IMR-90 (cell line): ENCODE results near the gene POU2AF2. TPM values are rescaled to one million over a fixed set of nuclear protein-coding genes. Genes with fewer than 3 reads are reported as not detected.
A peak's percentile ranks its signal among the peaks of the same experiment; 100 is the strongest.

ENCODE experiments used
- ATAC-seq: fragments of 200-7000 bp; cut with Tn5 transposase; 2 replicates; pipeline ENCODE4 v1.9.1; 2020; ENCODE audit warnings: low read depth, mild to moderate bottlenecking, moderate library complexity
- BruUV-seq: library from RNA; stranded (reverse); fragments of 400-500 nt; replicated peaks from 2 replicates; lab custom pipeline; 2021; lab: Mats Ljungman, UMichigan
- CTCF ChIA-PET: fragments of 300-600 bp; formaldehyde crosslinking; extraction: SDS; loops from one replicate; lab custom pipeline; 2021; ENCODE audit warnings: antibody characterized with exemption; lab: Yijun Ruan, JAX
- POLR2A ChIA-PET: fragments of 300-600 bp; sonication (Branson Sonifier 250); formaldehyde crosslinking; loops from one replicate; lab custom pipeline; 2022; ENCODE audit warnings: antibody characterized with exemption; ENCODE audit not compliant: unreplicated experiment; lab: Charles Lee
- DNase-seq: peaks from one replicate; pipeline ENCODE4 v3.0.0; 2013
- H2AFZ ChIP-seq: replicated peaks from 2 replicates; pipeline ENCODE3; 2013; ENCODE audit warnings: low read length, mild to moderate bottlenecking; ENCODE audit not compliant: poor library complexity
- H2AK5ac ChIP-seq: 2 replicates; pipeline ENCODE4 v1.6.1; 2013; ENCODE audit warnings: low read depth, low read length, inconsistent platforms
- H2AK9ac ChIP-seq: replicated peaks from 2 replicates; pipeline ENCODE3; 2013; ENCODE audit warnings: mild to moderate bottlenecking, low read depth, low read length, moderate library complexity; ENCODE audit not compliant: poor library complexity
- H2BK120ac ChIP-seq: 2 replicates; pipeline ENCODE4 v1.6.1; 2013; ENCODE audit warnings: low read depth, low read length, inconsistent platforms
- H2BK15ac ChIP-seq: 3 replicates; pipeline ENCODE4 v1.6.1; 2013; ENCODE audit warnings: low read depth, low read length, inconsistent platforms
- H2BK20ac ChIP-seq: 2 replicates; pipeline ENCODE4 v1.6.1; 2013; ENCODE audit warnings: low read depth, mild to moderate bottlenecking, inconsistent platforms, low read length, moderate library complexity
- H2BK5ac ChIP-seq: 2 replicates; pipeline ENCODE4 v1.6.1; 2013; ENCODE audit warnings: mild to moderate bottlenecking, low read depth, low read length, inconsistent platforms; ENCODE audit not compliant: poor library complexity, severe bottlenecking
- H3K14ac ChIP-seq: replicated peaks from 2 replicates; pipeline ENCODE4 v1.6.1; 2013; ENCODE audit warnings: low read depth, low read length, inconsistent platforms
- H3K18ac ChIP-seq: 2 replicates; pipeline ENCODE4 v1.6.1; 2013; ENCODE audit warnings: low read depth, low read length, control low read depth
- H3K23ac ChIP-seq: 2 replicates; pipeline ENCODE4 v1.6.1; 2013; ENCODE audit warnings: low read depth, low read length, inconsistent platforms
- H3K27ac ChIP-seq: 2 replicates; pipeline ENCODE4 v1.5.1; 2013; ENCODE audit warnings: mild to moderate bottlenecking, control low read depth, low read length; ENCODE audit not compliant: insufficient read depth
- H3K27me3 ChIP-seq: 2 replicates; pipeline ENCODE4 v1.6.1; 2013; ENCODE audit warnings: low read length; ENCODE audit not compliant: control insufficient read depth, insufficient read depth
- H3K36me3 ChIP-seq: 2 replicates; pipeline ENCODE4 v1.6.1; 2013; ENCODE audit warnings: low read length, mixed read lengths; ENCODE audit not compliant: control insufficient read depth, insufficient read depth
- H3K4ac ChIP-seq: 2 replicates; pipeline ENCODE4 v1.6.1; 2013; ENCODE audit warnings: low read depth, low read length, inconsistent platforms
- H3K4me1 ChIP-seq: 2 replicates; pipeline ENCODE4 v1.6.1; 2013; ENCODE audit warnings: low read length, mixed read lengths; ENCODE audit not compliant: control insufficient read depth, insufficient read depth
- H3K4me2 ChIP-seq: 2 replicates; pipeline ENCODE4 v1.6.1; 2013; ENCODE audit warnings: low read depth, mild to moderate bottlenecking, control low read depth, low read length, moderate library complexity
- H3K4me3 ChIP-seq: 2 replicates; pipeline ENCODE4 v1.5.1; 2013; ENCODE audit warnings: low read depth, mild to moderate bottlenecking, control low read depth, low read length, moderate library complexity; ENCODE audit not compliant: insufficient read depth
- H3K56ac ChIP-seq: 2 replicates; pipeline ENCODE4 v1.6.1; 2013; ENCODE audit warnings: low read length, inconsistent platforms; ENCODE audit not compliant: insufficient read depth; ENCODE audit errors: extremely low read depth
- H3K79me1 ChIP-seq, 2 experiments: 2 replicates each; pipeline ENCODE4 v1.6.1; 2013; ENCODE audit warnings: low read length in 2 of 2, inconsistent platforms in 1 of 2, low read depth in 1 of 2
- H3K9ac ChIP-seq: 2 replicates; pipeline ENCODE4 v1.6.1; 2013; ENCODE audit warnings: low read depth, low read length, control low read depth
- H3K9me1 ChIP-seq: 2 replicates; pipeline ENCODE4 v1.6.1; 2013; ENCODE audit warnings: low read length, inconsistent platforms; ENCODE audit not compliant: insufficient read depth
- H3K9me3 ChIP-seq: 2 replicates; pipeline ENCODE4 v1.6.1; 2013; ENCODE audit warnings: low read length; ENCODE audit not compliant: control insufficient read depth, insufficient read depth
- H4K20me1 ChIP-seq: 2 replicates; pipeline ENCODE4 v1.6.1; 2013; ENCODE audit warnings: low read length, inconsistent platforms; ENCODE audit not compliant: insufficient read depth
- H4K5ac ChIP-seq: 2 replicates; pipeline ENCODE4 v1.6.1; 2013; ENCODE audit warnings: mild to moderate bottlenecking, low read depth, low read length, control low read depth
- H4K8ac ChIP-seq, 2 experiments: 2 replicates each; pipeline ENCODE4 v1.6.1; 2013; ENCODE audit warnings: low read depth in 2 of 2, low read length in 2 of 2, control low read depth in 1 of 2, inconsistent platforms in 1 of 2
- H4K91ac ChIP-seq: 2 replicates; pipeline ENCODE4 v1.6.1; 2013; ENCODE audit warnings: low read depth, low read length, inconsistent platforms; ENCODE audit not compliant: insufficient read depth
- CEBPB ChIP-seq: IDR thresholded peaks from 2 replicates; pipeline ENCODE4 v1.6.1; 2012; ENCODE audit warnings: low read depth, low read length, improper control_type of control experiment
- FOS ChIP-seq: fragments of 150-350 bp; IDR thresholded peaks from 2 replicates; pipeline ENCODE4 v1.6.1; 2016; ENCODE audit warnings: low read depth, low read length
- MXI1 ChIP-seq: IDR thresholded peaks from 2 replicates; pipeline ENCODE4 v1.6.1; 2012; ENCODE audit warnings: low read depth, mild to moderate bottlenecking, low read length, moderate library complexity, borderline replicate concordance
- NFE2L2 ChIP-seq: fragments of 150-350 bp; IDR thresholded peaks from 2 replicates; pipeline ENCODE4 v1.6.1; 2016; ENCODE audit warnings: low read depth, mild to moderate bottlenecking, low read length
- POLR2A ChIP-seq: IDR thresholded peaks from 2 replicates; pipeline ENCODE4 v1.6.1; 2012; ENCODE audit warnings: mild to moderate bottlenecking, low read depth, low read length
- RAD21 ChIP-seq: IDR thresholded peaks from 2 replicates; pipeline ENCODE4 v1.6.1; 2012; ENCODE audit warnings: low read length, improper control_type of control experiment
- RCOR1 ChIP-seq: IDR thresholded peaks from 2 replicates; pipeline ENCODE4 v1.6.1; 2012; ENCODE audit warnings: mild to moderate bottlenecking, low read length, improper control_type of control experiment; ENCODE audit not compliant: insufficient replicate concordance
- SMC3 ChIP-seq: fragments of 150-350 bp; IDR thresholded peaks from 2 replicates; pipeline ENCODE4 v1.6.1; 2016; ENCODE audit warnings: low read depth, mild to moderate bottlenecking, antibody characterized with exemption, low read length, moderate library complexity
- WGBS, 2 experiments: methylation state at CpG; one replicate each; pipeline versions ENCODE4 v1.1.5 to v1.1.7; 2013; ENCODE audit warnings: missing lambda C conversion rate in 2 of 2; ENCODE audit not compliant: insufficient read length in 1 of 2; ENCODE audit errors: extremely low coverage in 2 of 2; 5-methylcytosine and 5-hydroxymethylcytosine counted together
- dilution Hi-C: fragments of 300-500 bp; cut with HindIII; formaldehyde crosslinking; loops from one replicate; pipeline ENCODE4 v1.14.3; 2018; ENCODE audit warnings: low sequenced_read_pairs; ENCODE audit not compliant: unreplicated experiment
- in situ Hi-C: fragments of 300-500 bp; cut with MboI; formaldehyde crosslinking; loops from 3 replicates; pipeline ENCODE4 v1.14.3; 2019; ENCODE audit warnings: low sequenced_read_pairs, inconsistent platforms, mixed read lengths
- intact Hi-C: fragments of 100-400 bp; cut with micrococcal nuclease; formaldehyde crosslinking; loops from 2 replicates; pipeline ENCODE4 v1.10.0; 2022
- polyA plus RNA-seq, 3 experiments: library from polyadenylated mRNA; depleted of rRNA; stranded (reverse); fragments of >200 nt; gene quantifications; 2 replicates each; pipeline ENCODE4 v1.2.3, GENCODE V29; 2012; ENCODE audit warnings: low replicate concordance in 1 of 3
- total RNA-seq: library from RNA; depleted of rRNA; stranded (reverse); fragments of >200 nt; gene quantifications from 2 replicates; pipeline ENCODE4 v1.2.3, GENCODE V29; 2012
- TF ChIP-seq, protein P1 (sequence below): fragments of 150-350 bp; IDR thresholded peaks from 2 replicates; pipeline ENCODE4 v1.6.1; 2017; ENCODE audit warnings: mild to moderate bottlenecking, antibody characterized with exemption, low read length, low read depth
- TF ChIP-seq, protein P2 (sequence below): conservative IDR thresholded peaks from 2 replicates; pipeline ENCODE4 v1.5.1; 2012; ENCODE audit warnings: mild to moderate bottlenecking, low read depth, low read length, improper control_type of control experiment

POU2AF2 gene
- total and polyA plus RNA-seq, 2 of the 4 experiments (the other 2 are of a cell fraction), result not detected

DNA sequence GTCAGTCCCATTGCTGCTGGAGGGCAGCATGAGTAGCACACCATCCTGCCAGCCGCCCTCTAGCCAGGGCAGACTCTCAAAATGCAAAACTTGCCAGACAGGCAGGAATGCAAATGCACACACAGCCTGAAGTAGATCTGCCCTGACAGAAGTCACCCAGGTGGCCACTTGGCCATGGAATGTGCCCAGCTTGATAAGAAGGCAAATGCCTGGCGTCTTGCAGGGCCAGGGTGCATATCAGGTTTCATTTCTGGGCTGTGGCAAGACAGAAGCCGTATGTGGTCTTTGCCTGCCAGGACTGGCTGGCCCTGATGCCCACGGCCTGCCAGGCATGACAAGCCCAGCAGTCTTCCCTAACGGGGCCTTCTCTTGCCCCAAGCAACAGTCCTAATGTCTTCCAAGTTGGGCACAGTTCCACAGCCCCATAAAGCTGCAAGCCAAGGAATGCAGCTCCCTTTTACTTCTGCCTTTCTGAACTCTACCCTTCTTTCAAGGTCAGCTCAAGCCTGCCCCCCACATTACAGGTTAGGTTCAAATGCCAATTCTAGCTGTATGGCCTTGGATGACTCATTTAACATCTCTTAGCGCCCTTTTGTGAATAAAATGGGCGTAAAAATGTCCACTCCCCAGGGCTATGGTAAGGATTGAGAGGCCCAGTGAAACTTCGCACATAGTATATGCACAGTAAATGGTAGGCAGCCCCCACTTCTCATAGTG, 82.5 kb downstream of the POU2AF2 start:
- H3K56ac ChIP-seq, result no peak overlapping the region
- H3K4me2 ChIP-seq, result no peak overlapping the region
- H3K79me1 ChIP-seq, result no peaks in the 10 kb centered on the region
- no peak overlapping the region for H3K18ac ChIP-seq
- H3K4ac ChIP-seq, result no peak overlapping the region
- no peak overlapping the region for H2BK5ac ChIP-seq
- H4K8ac ChIP-seq, result no peak overlapping the region
- H2AK9ac ChIP-seq, result no peak overlapping the region
- H3K9me3 ChIP-seq, result no peaks in the 10 kb centered on the region
- H3K14ac ChIP-seq, result no peak overlapping the region
- H3K27me3 ChIP-seq, result no peaks in the 10 kb centered on the region
- H2BK20ac ChIP-seq, result no peak overlapping the region
- no peak overlapping the region for H2BK15ac ChIP-seq
- no peak overlapping the region for H3K23ac ChIP-seq
- dilution Hi-C loops (no loop called here), intact Hi-C loops (no loop called here), in situ Hi-C loops (no loop called here)
- ChIA-PET POLR2A (no interaction called here), CTCF (no interaction called here)
- H3K36me3 ChIP-seq, result no peaks in the 10 kb centered on the region
- H3K9ac ChIP-seq, result no peak overlapping the region
- no peak overlapping the region for H3K4me3 ChIP-seq
- no peak for DNase-seq
- H4K20me1 ChIP-seq, result no peaks in the 10 kb centered on the region
- H3K9me1 ChIP-seq, result peaks cover 5% of the 10 kb centered on the region; the same call in 1 of the 2 replicates
- WGBS, 2 experiments, result 83% methylated on average over 1 of the region's 8 CpGs; no CpG with 5 or more reads in 1 of the 2 experiments
- no peak for TF ChIP-seq SMC3
- TF ChIP-seq RAD21, result no peak
- TF ChIP-seq POLR2A, result no peak
- TF ChIP-seq, protein P1, sequence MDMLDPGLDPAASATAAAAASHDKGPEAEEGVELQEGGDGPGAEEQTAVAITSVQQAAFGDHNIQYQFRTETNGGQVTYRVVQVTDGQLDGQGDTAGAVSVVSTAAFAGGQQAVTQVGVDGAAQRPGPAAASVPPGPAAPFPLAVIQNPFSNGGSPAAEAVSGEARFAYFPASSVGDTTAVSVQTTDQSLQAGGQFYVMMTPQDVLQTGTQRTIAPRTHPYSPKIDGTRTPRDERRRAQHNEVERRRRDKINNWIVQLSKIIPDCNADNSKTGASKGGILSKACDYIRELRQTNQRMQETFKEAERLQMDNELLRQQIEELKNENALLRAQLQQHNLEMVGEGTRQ, result no peak
- no peak for TF ChIP-seq FOS
- TF ChIP-seq CEBPB, result no peak
- TF ChIP-seq MXI1, result no peak
- no peak for TF ChIP-seq NFE2L2
- TF ChIP-seq, protein P2, sequence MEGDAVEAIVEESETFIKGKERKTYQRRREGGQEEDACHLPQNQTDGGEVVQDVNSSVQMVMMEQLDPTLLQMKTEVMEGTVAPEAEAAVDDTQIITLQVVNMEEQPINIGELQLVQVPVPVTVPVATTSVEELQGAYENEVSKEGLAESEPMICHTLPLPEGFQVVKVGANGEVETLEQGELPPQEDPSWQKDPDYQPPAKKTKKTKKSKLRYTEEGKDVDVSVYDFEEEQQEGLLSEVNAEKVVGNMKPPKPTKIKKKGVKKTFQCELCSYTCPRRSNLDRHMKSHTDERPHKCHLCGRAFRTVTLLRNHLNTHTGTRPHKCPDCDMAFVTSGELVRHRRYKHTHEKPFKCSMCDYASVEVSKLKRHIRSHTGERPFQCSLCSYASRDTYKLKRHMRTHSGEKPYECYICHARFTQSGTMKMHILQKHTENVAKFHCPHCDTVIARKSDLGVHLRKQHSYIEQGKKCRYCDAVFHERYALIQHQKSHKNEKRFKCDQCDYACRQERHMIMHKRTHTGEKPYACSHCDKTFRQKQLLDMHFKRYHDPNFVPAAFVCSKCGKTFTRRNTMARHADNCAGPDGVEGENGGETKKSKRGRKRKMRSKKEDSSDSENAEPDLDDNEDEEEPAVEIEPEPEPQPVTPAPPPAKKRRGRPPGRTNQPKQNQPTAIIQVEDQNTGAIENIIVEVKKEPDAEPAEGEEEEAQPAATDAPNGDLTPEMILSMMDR, result no peak
- TF ChIP-seq RCOR1, result no peak
- no peak overlapping the region for H4K91ac ChIP-seq
- H2AFZ ChIP-seq, result no peak overlapping the region
- H2BK120ac ChIP-seq, result no peak overlapping the region
- BruUV-seq, result no TSS peak
- H2AK5ac ChIP-seq, result peak overlapping the region; percentile 15; the same call in 1 of the 2 replicates
- no peak overlapping the region for H3K27ac ChIP-seq
- H3K4me1 ChIP-seq, result peaks cover 7% of the 10 kb centered on the region
- no peak for ATAC-seq
- no peak overlapping the region for H4K5ac ChIP-seq
